ENCODE results near the gene STAB1. TPM values are rescaled to one million over a fixed set of nuclear protein-coding genes. Genes with fewer than 3 reads are reported as not detected.

STAB1 gene
- total RNA-seq, 4 donors from 2014 or later = 10.3 to 27.2 (median 23.3) TPM

DNA sequence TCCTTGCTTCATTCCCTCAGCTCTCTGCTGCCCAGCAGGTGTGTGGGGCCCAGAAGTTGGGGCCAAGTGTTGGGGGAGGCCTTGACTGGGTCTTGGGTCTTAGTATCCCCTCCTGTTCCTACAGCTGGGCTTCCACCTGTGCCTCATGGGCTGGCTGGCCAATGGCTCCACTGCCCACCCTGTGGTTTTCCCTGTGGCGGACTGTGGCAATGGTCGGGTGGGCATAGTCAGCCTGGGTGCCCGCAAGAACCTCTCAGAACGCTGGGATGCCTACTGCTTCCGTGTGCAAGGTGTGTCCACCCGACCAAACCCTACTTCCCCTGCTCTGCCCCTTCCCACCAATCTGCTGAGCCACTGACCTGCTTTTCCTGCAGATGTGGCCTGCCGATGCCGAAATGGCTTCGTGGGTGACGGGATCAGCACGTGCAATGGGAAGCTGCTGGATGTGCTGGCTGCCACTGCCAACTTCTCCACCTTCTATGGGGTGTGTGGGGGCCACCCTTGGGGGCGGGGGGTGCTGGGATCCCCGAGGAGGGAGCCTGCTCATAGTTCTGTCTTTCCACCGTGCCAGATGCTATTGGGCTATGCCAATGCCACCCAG, 27.6 kb downstream of the STAB1 start:
- Histone ChIP-seq H3K36me3 (no peaks in the 10 kb centered on the region), H3K4me3 (no peak overlapping the region), H3K4me1 (peaks cover 4 to 7% of the 10 kb centered on the region in 2 donors), H3K9me3 (no peaks in the 10 kb centered on the region), H3K27ac (no peak overlapping the region), H3K27me3 (no peaks in the 10 kb centered on the region)
- in situ Hi-C loops (cut with MboI; ENCODE audit: low sequenced_read_pairs in 4 of 4) = no loop called here
- no peak for TF ChIP-seq POLR2A (IDR thresholded peaks at IDR 0.05)
- TF ChIP-seq, protein P1, sequence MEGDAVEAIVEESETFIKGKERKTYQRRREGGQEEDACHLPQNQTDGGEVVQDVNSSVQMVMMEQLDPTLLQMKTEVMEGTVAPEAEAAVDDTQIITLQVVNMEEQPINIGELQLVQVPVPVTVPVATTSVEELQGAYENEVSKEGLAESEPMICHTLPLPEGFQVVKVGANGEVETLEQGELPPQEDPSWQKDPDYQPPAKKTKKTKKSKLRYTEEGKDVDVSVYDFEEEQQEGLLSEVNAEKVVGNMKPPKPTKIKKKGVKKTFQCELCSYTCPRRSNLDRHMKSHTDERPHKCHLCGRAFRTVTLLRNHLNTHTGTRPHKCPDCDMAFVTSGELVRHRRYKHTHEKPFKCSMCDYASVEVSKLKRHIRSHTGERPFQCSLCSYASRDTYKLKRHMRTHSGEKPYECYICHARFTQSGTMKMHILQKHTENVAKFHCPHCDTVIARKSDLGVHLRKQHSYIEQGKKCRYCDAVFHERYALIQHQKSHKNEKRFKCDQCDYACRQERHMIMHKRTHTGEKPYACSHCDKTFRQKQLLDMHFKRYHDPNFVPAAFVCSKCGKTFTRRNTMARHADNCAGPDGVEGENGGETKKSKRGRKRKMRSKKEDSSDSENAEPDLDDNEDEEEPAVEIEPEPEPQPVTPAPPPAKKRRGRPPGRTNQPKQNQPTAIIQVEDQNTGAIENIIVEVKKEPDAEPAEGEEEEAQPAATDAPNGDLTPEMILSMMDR (IDR thresholded peaks at IDR 0.05 in 4 of 5, conservative IDR thresholded peaks at IDR 0.05 in 1 of 5) = no peak
- ATAC-seq = no peak
- no peak for DNase-seq
- intact Hi-C loops (cut with DNase I; ENCODE audit: low total_unique reads) = no loop called here

GRCh38 chr3:52523386-52524257, 28.5 kb downstream of the STAB1 start:
- no peak for DNase-seq
- Histone ChIP-seq H3K4me3 (no peak overlapping the region), H3K27ac (peak overlapping the region; percentile 33 to 80 (median 70)), H3K27me3 (no peaks in the 10 kb centered on the region), H3K36me3 (no peaks in the 10 kb centered on the region), H3K9me3 (no peaks in the 10 kb centered on the region), H3K4me1 (peaks cover 4 to 7% of the 10 kb centered on the region in 2 donors)
- TF ChIP-seq, protein P1 (IDR thresholded peaks at IDR 0.05 in 4 of 5, conservative IDR thresholded peaks at IDR 0.05 in 1 of 5) = no peak
- TF ChIP-seq POLR2A (IDR thresholded peaks at IDR 0.05) = no peak
- intact Hi-C loops (cut with DNase I; ENCODE audit: low total_unique reads) (no loop called here), in situ Hi-C loops (cut with MboI; ENCODE audit: low sequenced_read_pairs in 4 of 4) (no loop called here)
- ATAC-seq = no peak

- ATAC-seq (no peak), DNase-seq (no peak)
- TF ChIP-seq, protein P1 (IDR thresholded peaks at IDR 0.05 in 4 of 5, conservative IDR thresholded peaks at IDR 0.05 in 1 of 5) = no peak
- no peak for TF ChIP-seq POLR2A (IDR thresholded peaks at IDR 0.05)
- no peaks in the 10 kb centered on the region for H3K27me3 ChIP-seq
- H3K4me1 ChIP-seq = peaks cover 6 to 9% of the 10 kb centered on the region in 2 donors
- in situ Hi-C loops (cut with MboI; ENCODE audit: low sequenced_read_pairs in 4 of 4) (no loop called here), intact Hi-C loops (cut with DNase I; ENCODE audit: low total_unique reads) (no loop called here)
- H3K27ac ChIP-seq = peak overlapping the region; percentile 33 to 80 (median 70)
- H3K9me3 ChIP-seq = no peaks in the 10 kb centered on the region
- H3K4me3 ChIP-seq = no peak overlapping the region
- no peaks in the 10 kb centered on the region for H3K36me3 ChIP-seq
Measured at GRCh38 chr3:52524258-52524751, 29.2 kb downstream of the STAB1 start.

DNA sequence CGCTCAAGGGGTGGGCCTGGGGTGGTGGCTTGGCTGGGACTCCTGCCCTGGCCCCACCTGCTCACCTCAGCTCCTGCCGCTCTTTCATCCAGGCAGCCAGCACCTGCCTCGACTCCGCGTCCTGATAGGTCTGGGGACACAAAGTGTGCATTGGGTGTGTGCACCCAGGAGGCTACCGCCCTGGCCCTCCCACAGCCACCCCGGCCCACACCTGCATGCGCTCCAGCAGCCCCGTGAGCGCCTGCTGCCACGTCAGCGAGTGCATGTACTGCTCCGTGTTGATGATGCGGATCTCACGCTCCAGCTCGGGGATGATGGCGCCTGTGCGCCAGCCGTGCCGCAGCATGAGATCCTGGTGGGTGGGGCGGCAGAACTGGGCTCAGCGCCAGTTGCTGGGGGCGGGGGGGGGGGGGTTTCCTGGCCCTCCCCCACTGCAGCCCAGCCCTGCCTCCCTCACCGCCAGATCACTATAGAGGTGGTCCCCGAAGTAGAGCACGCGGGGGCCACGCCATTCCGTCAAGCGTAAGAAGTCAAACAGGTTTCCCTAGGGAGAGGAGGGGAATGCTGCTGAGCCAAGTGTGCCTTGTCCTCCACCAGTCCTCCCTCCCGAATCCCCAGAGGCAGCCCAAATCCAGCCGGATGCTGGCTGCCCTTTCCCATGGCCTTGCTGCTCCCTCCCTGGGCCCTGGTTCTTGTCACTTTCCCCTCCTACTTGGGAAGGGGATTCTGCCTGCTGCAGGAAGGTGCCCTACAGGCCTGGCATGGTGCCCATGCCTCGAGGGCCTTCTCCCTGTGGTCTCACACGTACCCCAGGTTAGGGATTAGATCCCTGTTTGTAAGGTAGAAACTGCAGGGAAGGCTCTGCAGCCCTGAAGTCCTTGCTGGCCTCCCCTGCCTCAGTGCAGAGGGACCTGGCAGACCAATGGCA, 29.9 kb downstream of the STAB1 start:
- Histone ChIP-seq H3K36me3 (no peaks in the 10 kb centered on the region), H3K4me3 (no peak overlapping the region), H3K27ac (peak overlapping the region; percentile 61 to 80 (median 70)), H3K27me3 (no peaks in the 10 kb centered on the region), H3K9me3 (no peaks in the 10 kb centered on the region), H3K4me1 (peaks cover 14 to 16% of the 10 kb centered on the region in 2 donors)
- TF ChIP-seq, protein P1 (IDR thresholded peaks at IDR 0.05 in 4 of 5, conservative IDR thresholded peaks at IDR 0.05 in 1 of 5) = no peak
- TF ChIP-seq POLR2A (IDR thresholded peaks at IDR 0.05) = no peak
- ATAC-seq (peak; percentile 18 to 31), DNase-seq (no peak)
- in situ Hi-C loops (cut with MboI; ENCODE audit: low sequenced_read_pairs in 4 of 4) = no loop called here
- intact Hi-C loops (cut with DNase I; ENCODE audit: low total_unique reads) = no loop called here

Data from gastrocnemius medialis (tissue), 4 donors.